Tibial nerve (tissue), 4 donors: Measurements from ENCODE around the gene MARF1. TPM values are rescaled to one million over a fixed set of nuclear protein-coding genes. Genes with fewer than 3 reads are reported as not detected.

ENCODE experiments used
- DNase-seq, 2 donors: peaks; one replicate each; pipeline ENCODE4 v3.0.0-alpha.2; 2019; ENCODE audit warnings: low spot score in 2 of 2
- H3K27ac ChIP-seq, 4 donors: fragments of 200-600 bp; sonication (generic) in 3 of 4; one replicate each; pipeline ENCODE4 v1.5.1; 2017 to 2019; ENCODE audit warnings: mild to moderate bottlenecking in 1 of 4
- H3K27me3 ChIP-seq, 2 donors: fragments of 200-600 bp; sonication (generic) in 1 of 2; one replicate each; pipeline versions ENCODE4 v1.5.1 to v1.6.0; 2017 to 2019
- H3K36me3 ChIP-seq, 3 donors: fragments of 200-600 bp; sonication (generic); one replicate each; pipeline ENCODE4 v1.5.1; 2018 to 2019
- H3K4me1 ChIP-seq, 4 donors: fragments of 200-600 bp; sonication (generic) in 3 of 4; one replicate each; pipeline ENCODE4 v1.5.1; 2017 to 2019
- H3K4me3 ChIP-seq, 4 donors: fragments of 200-600 bp; sonication (generic) in 3 of 4; one replicate each; pipeline ENCODE4 v1.5.1; 2017 to 2019; ENCODE audit warnings: mild to moderate bottlenecking in 1 of 4, moderate library complexity in 1 of 4
- H3K9me3 ChIP-seq, 4 donors: fragments of 200-600 bp; sonication (generic) in 3 of 4; one replicate each; pipeline ENCODE4 v1.5.1; 2017 to 2019
- CTCF ChIP-seq, 5 experiments: fragments of 200-600 bp in 3 of 5; fragments of 450-650 bp in 2 of 5; sonication (generic) in 3 of 5; IDR thresholded peaks; one replicate each; pipeline ENCODE4 v1.5.1; 2016 to 2019; ENCODE audit warnings: antibody characterized with exemption in 5 of 5, mild to moderate bottlenecking in 3 of 5, moderate library complexity in 2 of 5
- EP300 ChIP-seq, 2 donors: sonication (generic); formaldehyde crosslinking; IDR thresholded peaks; one replicate each; pipeline ENCODE4 v1.6.1; 2017; ENCODE audit warnings: antibody characterized with exemption in 2 of 2, mild to moderate bottlenecking in 1 of 2
- POLR2A ChIP-seq, 2 donors: fragments of 450-650 bp; IDR thresholded peaks; one replicate each; pipeline ENCODE4 v1.6.1; 2017; ENCODE audit warnings: antibody characterized with exemption in 2 of 2, mild to moderate bottlenecking in 2 of 2, moderate library complexity in 2 of 2
- WGBS, 2 donors: methylation state at CpG; one replicate each; pipeline ENCODE4 v1.1.5; 2018; 5-methylcytosine and 5-hydroxymethylcytosine counted together
- total RNA-seq, 4 donors: library from RNA; depleted of rRNA; stranded (reverse); fragments of >200 nt; gene quantifications; one replicate each; pipeline ENCODE4 v1.1.0, GENCODE V29; 2016

Gene MARF1
- total RNA-seq, 4 donors from 2014 or later: 44.6 to 57.5 (median 54.4) TPM

- TF ChIP-seq POLR2A (IDR thresholded peaks at IDR 0.05) (no peak), EP300 (IDR thresholded peaks at IDR 0.05) (no peak), CTCF (IDR thresholded peaks at IDR 0.05) (no peak)
- Histone ChIP-seq H3K9me3 (no peaks in the 10 kb centered on the region), H3K27me3 (no peaks in the 10 kb centered on the region), H3K27ac (no peak overlapping the region), H3K4me1 (peaks cover 0 to 11% (median 2%) of the 10 kb centered on the region in 4 donors), H3K36me3 (peaks cover 9 to 99% (median 44%) of the 10 kb centered on the region in 3 donors), H3K4me3 (no peak overlapping the region)
- 94 to 95% methylated on average over 23 of the region's 23 CpGs for WGBS, 2 donors
- no peak for DNase-seq
Observed at GRCh38 chr16:15602285-15603044, 40.5 kb downstream of the MARF1 start.

- Histone ChIP-seq H3K36me3 (peaks cover 9 to 100% (median 52%) of the 10 kb centered on the region in 3 donors), H3K27me3 (no peaks in the 10 kb centered on the region), H3K9me3 (no peaks in the 10 kb centered on the region), H3K4me1 (peaks cover 0 to 13% (median 0%) of the 10 kb centered on the region in 4 donors), H3K4me3 (no peak overlapping the region), H3K27ac (peak overlapping the region in 1 of 4 donors; percentile 18)
- 84 to 85% methylated on average over 9 of the region's 9 CpGs for WGBS, 2 donors
- TF ChIP-seq CTCF (IDR thresholded peaks at IDR 0.05) (no peak), POLR2A (IDR thresholded peaks at IDR 0.05) (no peak), EP300 (IDR thresholded peaks at IDR 0.05) (no peak)
- DNase-seq: no peak
Observed at GRCh38 chr16:15601212-15601879, 41.6 kb downstream of the MARF1 start.

GRCh38 chr16:15599303-15600070 lies 43.5 kb downstream of the MARF1 start:
- peaks cover 0 to 13% (median 0%) of the 10 kb centered on the region in 4 donors for H3K4me1 ChIP-seq
- H3K4me3 ChIP-seq: no peak overlapping the region
- WGBS, 2 donors: 87 to 91% methylated on average over 21 of the region's 21 CpGs
- no peaks in the 10 kb centered on the region for H3K9me3 ChIP-seq
- H3K27me3 ChIP-seq: no peaks in the 10 kb centered on the region
- peaks cover 9 to 99% (median 52%) of the 10 kb centered on the region in 3 donors for H3K36me3 ChIP-seq
- peak overlapping the region in 2 of 4 donors; percentile 23 to 30 for H3K27ac ChIP-seq
- DNase-seq: no peak
- TF ChIP-seq EP300 (IDR thresholded peaks at IDR 0.05): no peak
- no peak for TF ChIP-seq POLR2A (IDR thresholded peaks at IDR 0.05)
- TF ChIP-seq CTCF (IDR thresholded peaks at IDR 0.05): no peak

- WGBS, 2 donors: 92 to 94% methylated on average over 17 of the region's 17 CpGs
- TF ChIP-seq EP300 (IDR thresholded peaks at IDR 0.05) (no peak), CTCF (IDR thresholded peaks at IDR 0.05) (no peak), POLR2A (IDR thresholded peaks at IDR 0.05) (no peak)
- Histone ChIP-seq H3K4me3 (no peak overlapping the region), H3K9me3 (no peaks in the 10 kb centered on the region), H3K36me3 (peaks cover 7 to 98% (median 49%) of the 10 kb centered on the region in 3 donors), H3K27me3 (no peaks in the 10 kb centered on the region), H3K4me1 (peaks cover 0 to 13% (median 0%) of the 10 kb centered on the region in 4 donors), H3K27ac (peak overlapping the region in 1 of 4 donors; percentile 28)
- DNase-seq: no peak
Observed at GRCh38 chr16:15598648-15599190, 44.2 kb downstream of the MARF1 start.
